Activated CD4-positive, alpha-beta T cell treated with anti-CD3 and anti-CD28 coated beads for 36 hours (primary cell): ENCODE measurements around the gene MBD6. TPM values are rescaled to one million over a fixed set of nuclear protein-coding genes. Genes with fewer than 3 reads are reported as not detected.

Source experiments
- ATAC-seq: fragments of 200-7000 bp; cut with Tn5 transposase; one replicate; pipeline ENCODE4 v1.10.0; 2021; ENCODE audit warnings: mild to moderate bottlenecking, moderate library complexity
- CTCF ChIA-PET: fragments of 350-600 bp; sonication (Branson Sonifier 250); formaldehyde crosslinking; loops from one replicate; lab custom pipeline; 2021; ENCODE audit warnings: antibody characterized with exemption; lab: Charles Lee
- POLR2A ChIA-PET: fragments of 350-600 bp; sonication (Branson Sonifier 250); formaldehyde crosslinking; loops from one replicate; lab custom pipeline; 2021; ENCODE audit warnings: antibody characterized with exemption, inconsistent platforms; lab: Charles Lee
- DNase-seq: peaks from one replicate; pipeline ENCODE4 v3.0.0-alpha.2; 2020
- H3K27ac Mint-ChIP-seq: one replicate; pipeline ENCODE4 v1.8.0; 2021; ENCODE audit warnings: mixed read lengths
- H3K27me3 Mint-ChIP-seq: one replicate; pipeline ENCODE4 v1.8.0; 2021; ENCODE audit warnings: mixed read lengths
- H3K36me3 Mint-ChIP-seq: one replicate; pipeline ENCODE4 v1.8.0; 2021; ENCODE audit warnings: low read depth, mixed read lengths
- H3K4me1 Mint-ChIP-seq: one replicate; pipeline ENCODE4 v1.8.0; 2021; ENCODE audit warnings: mixed read lengths
- H3K4me3 Mint-ChIP-seq: one replicate; pipeline ENCODE4 v1.8.0; 2021; ENCODE audit warnings: mild to moderate bottlenecking, moderate library complexity, mixed read lengths
- H3K9me3 Mint-ChIP-seq: one replicate; pipeline ENCODE4 v1.8.0; 2021; ENCODE audit warnings: low read depth, mixed read lengths
- intact Hi-C, 2 experiments: fragments of 100-400 bp; cut with DNase I in 1 of 2; cut with micrococcal nuclease in 1 of 2; formaldehyde crosslinking; loops; one replicate each; pipeline versions ENCODE4 v1.14.2 to v1.15.1; 2022 to 2024; cut with DNase I, micrococcal nuclease
- total RNA-seq, 2 experiments: library from RNA; stranded (reverse); gene quantifications; one replicate each; pipeline ENCODE4 v1.2.3, GENCODE V29; 2021

Gene MBD6
- total RNA-seq, 2 experiments from 2014 or later: 31.3 to 43.6 TPM

- no peak for DNase-seq
- Mint-ChIP-seq H3K27ac (no peak overlapping the region), H3K4me1 (peaks cover 23% of the 10 kb centered on the region), H3K36me3 (peaks cover 53% of the 10 kb centered on the region), H3K27me3 (no peaks in the 10 kb centered on the region), H3K4me3 (no peak overlapping the region), H3K9me3 (no peaks in the 10 kb centered on the region)
- intact Hi-C loops: no loop called here
- ChIA-PET POLR2A (no interaction called here), CTCF (interaction anchor here (0.6 kb wide), 1 partner anchor 57 kb away, joined by 4 read pairs; no protein-coding TSS in a partner anchor)
- no peak for ATAC-seq
Measured at GRCh38 chr12:57528176-57528575, 5.6 kb downstream of the MBD6 start.

GRCh38 chr12:57528831-57529555, 6.4 kb downstream of the MBD6 start:
- H3K9me3 Mint-ChIP-seq: no peaks in the 10 kb centered on the region
- no peak overlapping the region for H3K27ac Mint-ChIP-seq
- ChIA-PET POLR2A (interaction anchor here (0.8 kb wide), 1 partner anchor 27 kb away, joined by 4 read pairs; no protein-coding TSS in a partner anchor), CTCF (no interaction called here)
- no peak for ATAC-seq
- peaks cover 51% of the 10 kb centered on the region for H3K36me3 Mint-ChIP-seq
- DNase-seq: no peak
- intact Hi-C loops: no loop called here
- H3K4me1 Mint-ChIP-seq: peaks cover 15% of the 10 kb centered on the region
- H3K4me3 Mint-ChIP-seq: no peak overlapping the region
- no peaks in the 10 kb centered on the region for H3K27me3 Mint-ChIP-seq

GRCh38 chr12:57529831-57530230, 7.2 kb downstream of the MBD6 start:
- CTCF ChIA-PET: no interaction called here
- no peak for ATAC-seq
- intact Hi-C loops: no loop called here
- peaks cover 8% of the 10 kb centered on the region for H3K4me1 Mint-ChIP-seq
- H3K36me3 Mint-ChIP-seq: peaks cover 47% of the 10 kb centered on the region
- no peak overlapping the region for H3K27ac Mint-ChIP-seq
- no peaks in the 10 kb centered on the region for H3K27me3 Mint-ChIP-seq
- H3K4me3 Mint-ChIP-seq: no peak overlapping the region
- no peak for DNase-seq
- POLR2A ChIA-PET: interaction anchor here (2.0 kb wide), 1 partner anchor 17 kb away, joined by 4 read pairs; the partner anchor contains the start of gene DCTN2
- H3K9me3 Mint-ChIP-seq: no peaks in the 10 kb centered on the region

- no peak overlapping the region for H3K4me3 Mint-ChIP-seq
- ATAC-seq (no peak), DNase-seq (no peak)
- intact Hi-C loops: no loop called here
- H3K27me3 Mint-ChIP-seq: no peaks in the 10 kb centered on the region
- no peaks in the 10 kb centered on the region for H3K9me3 Mint-ChIP-seq
- POLR2A ChIA-PET: interaction anchor here (0.5 to 2.0 kb wide), 2 partner anchors 17 to 28 kb away, joined by 3 to 4 read pairs; partner anchors contain the start of gene DCTN2
- peaks cover 52% of the 10 kb centered on the region for H3K36me3 Mint-ChIP-seq
- CTCF ChIA-PET: interaction anchor here (0.7 kb wide), 2 partner anchors 8 to 56 kb away, joined by 3 read pairs; no protein-coding TSS in a partner anchor
- peaks cover 2% of the 10 kb centered on the region for H3K4me1 Mint-ChIP-seq
- H3K27ac Mint-ChIP-seq: no peak overlapping the region
Measured at GRCh38 chr12:57530396-57531142, 7.9 kb downstream of the MBD6 start.

- POLR2A ChIA-PET: interaction anchor here (0.7 to 2.0 kb wide), 2 partner anchors 15 to 56 kb away, joined by 4 to 13 read pairs; partner anchors contain the start of gene DCTN2
Measured at GRCh38 chr12:57531836-57532235, 9.2 kb downstream of the MBD6 start.

GRCh38 chr12:57533108-57533507, 10.5 kb downstream of the MBD6 start:
- ATAC-seq: no peak
- Mint-ChIP-seq H3K4me3 (no peak overlapping the region), H3K9me3 (no peaks in the 10 kb centered on the region), H3K4me1 (peaks cover under 1% of the 10 kb centered on the region), H3K27ac (no peak overlapping the region), H3K36me3 (peaks cover 52% of the 10 kb centered on the region), H3K27me3 (no peaks in the 10 kb centered on the region)
- POLR2A ChIA-PET: no interaction called here
- intact Hi-C loops: no loop called here
- DNase-seq: no peak
- CTCF ChIA-PET: interaction anchor here (0.8 to 1.4 kb wide), 2 partner anchors 9 to 19 kb away, joined by 3 to 6 read pairs; no protein-coding TSS in a partner anchor

More at GRCh38 chr12:57531836-57532235, 9.2 kb downstream of the MBD6 start:
- DNase-seq (no peak), ATAC-seq (no peak)
- Mint-ChIP-seq H3K27ac (peak overlapping the region; percentile 19), H3K4me3 (no peak overlapping the region), H3K36me3 (peaks cover 53% of the 10 kb centered on the region), H3K27me3 (no peaks in the 10 kb centered on the region), H3K9me3 (no peaks in the 10 kb centered on the region), H3K4me1 (no peaks in the 10 kb centered on the region)
- CTCF ChIA-PET: interaction anchor here (0.6 to 0.9 kb wide), 3 partner anchors 30 to 199 kb away, joined by 3 to 4 read pairs (median 3); no protein-coding TSS in a partner anchor
- intact Hi-C loops: no loop called here

GRCh38 chr12:57534250-57534649, 11.6 kb downstream of the MBD6 start:
- no peak for DNase-seq
- Mint-ChIP-seq H3K36me3 (peaks cover 48% of the 10 kb centered on the region), H3K4me1 (peaks cover 2% of the 10 kb centered on the region), H3K9me3 (no peaks in the 10 kb centered on the region), H3K27ac (no peak overlapping the region), H3K4me3 (no peak overlapping the region), H3K27me3 (no peaks in the 10 kb centered on the region)
- ChIA-PET CTCF (interaction anchor here (0.7 to 1.4 kb wide), 3 partner anchors 8 to 104 kb away, joined by 3 to 5 read pairs (median 4); no protein-coding TSS in a partner anchor), POLR2A (interaction anchor here (0.7 kb wide), 1 partner anchor 17 kb away, joined by 3 read pairs; no protein-coding TSS in a partner anchor)
- no peak for ATAC-seq
- intact Hi-C loops: no loop called here

GRCh38 chr12:57534991-57535543, 12.4 kb downstream of the MBD6 start:
- CTCF ChIA-PET: interaction anchor here (0.6 to 1.4 kb wide), 2 partner anchors 12 to 86 kb away, joined by 3 to 5 read pairs; no protein-coding TSS in a partner anchor
- Mint-ChIP-seq H3K27ac (no peak overlapping the region), H3K9me3 (no peaks in the 10 kb centered on the region), H3K4me3 (no peak overlapping the region), H3K27me3 (no peaks in the 10 kb centered on the region), H3K36me3 (peaks cover 41% of the 10 kb centered on the region), H3K4me1 (peaks cover 2% of the 10 kb centered on the region)
- intact Hi-C loops: no loop called here
- DNase-seq (no peak), ATAC-seq (no peak)
- POLR2A ChIA-PET: no interaction called here

GRCh38 chr12:57535764-57536596, 13.4 kb downstream of the MBD6 start:
- no peak overlapping the region for H3K4me3 Mint-ChIP-seq
- no peak overlapping the region for H3K27ac Mint-ChIP-seq
- peaks cover 37% of the 10 kb centered on the region for H3K36me3 Mint-ChIP-seq
- no peaks in the 10 kb centered on the region for H3K27me3 Mint-ChIP-seq
- DNase-seq (no peak), ATAC-seq (no peak)
- peaks cover 2% of the 10 kb centered on the region for H3K4me1 Mint-ChIP-seq
- no peaks in the 10 kb centered on the region for H3K9me3 Mint-ChIP-seq
- ChIA-PET CTCF (interaction anchor here (0.6 to 1.0 kb wide), 2 partner anchors 11 to 103 kb away, joined by 3 to 4 read pairs; no protein-coding TSS in a partner anchor), POLR2A (interaction anchor here (0.5 kb wide), 1 partner anchor 16 kb away, joined by 3 read pairs; the partner anchor contains the start of gene DDIT3)
- intact Hi-C loops: no loop called here

GRCh38 chr12:57536597-57536942, 13.9 kb downstream of the MBD6 start:
- DNase-seq (no peak), ATAC-seq (no peak)
- CTCF ChIA-PET: interaction anchor here (1.0 kb wide), 1 partner anchor 103 kb away, joined by 4 read pairs; no protein-coding TSS in a partner anchor
- Mint-ChIP-seq H3K4me1 (peaks cover 2% of the 10 kb centered on the region), H3K4me3 (no peak overlapping the region), H3K27ac (no peak overlapping the region), H3K36me3 (peaks cover 37% of the 10 kb centered on the region), H3K27me3 (no peaks in the 10 kb centered on the region), H3K9me3 (no peaks in the 10 kb centered on the region)
- intact Hi-C loops: no loop called here
- POLR2A ChIA-PET: interaction anchor here (0.5 kb wide), 1 partner anchor 17 kb away, joined by 3 read pairs; the partner anchor contains the start of gene DDIT3
